Measurements from ENCODE around the gene MIF.
"Not testable (repeated sequence)": the region's sequence is repeated elsewhere in the genome, so short reads cannot be mapped to it uniquely, and the experiment has no call there.

MIF gene

GRCh38 chr22:23903328-23903971 is 9.3 kb downstream of the MIF start:
- DNase-seq (ENCODE audit: low read depth) = no peak

- no peak for DNase-seq (ENCODE audit: low read depth)
These were observed 10.5 kb downstream of the MIF start for GRCh38 chr22:23904573-23905254.

- no peak for DNase-seq (ENCODE audit: low read depth)
These were observed 12.5 kb downstream of the MIF start for GRCh38 chr22:23906641-23907040.

GRCh38 chr22:23907423-23907822 is 13.2 kb downstream of the MIF start:
- DNase-seq (ENCODE audit: low read depth) = not testable (repeated sequence)

GRCh38 chr22:23908587-23909205 is 14.5 kb downstream of the MIF start:
- no peak for DNase-seq (ENCODE audit: low read depth)

GRCh38 chr22:23909296-23909898 is 15.2 kb downstream of the MIF start:
- DNase-seq (ENCODE audit: low read depth) = no peak

- no peak for DNase-seq (ENCODE audit: low read depth)
These were observed 16.5 kb downstream of the MIF start for GRCh38 chr22:23910496-23911190.

GRCh38 chr22:23911318-23911980 is 17.3 kb downstream of the MIF start:
- peak; percentile 74 for DNase-seq (ENCODE audit: low read depth)

GRCh38 chr22:23912293-23912903 is 18.2 kb downstream of the MIF start:
- DNase-seq (ENCODE audit: low read depth) = no peak

GRCh38 chr22:23913306-23913660 is 19.1 kb downstream of the MIF start:
- DNase-seq (ENCODE audit: low read depth) = no peak

- DNase-seq (ENCODE audit: low read depth) = peak; percentile 99
These were observed 19.6 kb downstream of the MIF start for GRCh38 chr22:23913661-23914353.

GRCh38 chr22:23915290-23915689 is 21.1 kb downstream of the MIF start:
- no peak for DNase-seq (ENCODE audit: low read depth)

- DNase-seq (ENCODE audit: low read depth) = not testable (repeated sequence)
These were observed 26.1 kb downstream of the MIF start for GRCh38 chr22:23920267-23920611.

GRCh38 chr22:23921586-23922201 is 27.5 kb downstream of the MIF start:
- DNase-seq (ENCODE audit: low read depth) = not testable (repeated sequence)

GRCh38 chr22:23922921-23923320 is 28.7 kb downstream of the MIF start:
- no peak for DNase-seq (ENCODE audit: low read depth)

- no peak for DNase-seq (ENCODE audit: low read depth)
These were observed 30.9 kb downstream of the MIF start for GRCh38 chr22:23925020-23925606.

- no peak for DNase-seq (ENCODE audit: low read depth)
These were observed 32.4 kb downstream of the MIF start for GRCh38 chr22:23926561-23926960.

GRCh38 chr22:23938328-23939016 is 44.3 kb downstream of the MIF start:
- DNase-seq (ENCODE audit: low read depth) = peak; percentile 56

- no peak for DNase-seq (ENCODE audit: low read depth)
These were observed 44.8 kb downstream of the MIF start for GRCh38 chr22:23939017-23939357.

- not testable (repeated sequence) for DNase-seq (ENCODE audit: low read depth)
These were observed 46.0 kb downstream of the MIF start for GRCh38 chr22:23940166-23940565.

Data from CMK (cell line).